OCI-LY3 (cell line): Measurements from ENCODE around the gene SH3BGRL3.

Experiments
- EZH2phosphoT487 ChIP-seq: fragments of 200-600 bp; shearing (Covaris generic); IDR thresholded peaks from 2 replicates; pipeline ENCODE4 v1.6.1; 2018; ENCODE audit warnings: antibody characterized with exemption, mixed run types, low read depth
- TF ChIP-seq, protein P1 (sequence below): fragments of 200-600, 300-600 bp; sonication (generic); IDR thresholded peaks from 2 replicates; pipeline ENCODE4 v1.5.1; 2014; ENCODE audit warnings: antibody characterized with exemption, low read length, low read depth

- TF ChIP-seq, protein P1, sequence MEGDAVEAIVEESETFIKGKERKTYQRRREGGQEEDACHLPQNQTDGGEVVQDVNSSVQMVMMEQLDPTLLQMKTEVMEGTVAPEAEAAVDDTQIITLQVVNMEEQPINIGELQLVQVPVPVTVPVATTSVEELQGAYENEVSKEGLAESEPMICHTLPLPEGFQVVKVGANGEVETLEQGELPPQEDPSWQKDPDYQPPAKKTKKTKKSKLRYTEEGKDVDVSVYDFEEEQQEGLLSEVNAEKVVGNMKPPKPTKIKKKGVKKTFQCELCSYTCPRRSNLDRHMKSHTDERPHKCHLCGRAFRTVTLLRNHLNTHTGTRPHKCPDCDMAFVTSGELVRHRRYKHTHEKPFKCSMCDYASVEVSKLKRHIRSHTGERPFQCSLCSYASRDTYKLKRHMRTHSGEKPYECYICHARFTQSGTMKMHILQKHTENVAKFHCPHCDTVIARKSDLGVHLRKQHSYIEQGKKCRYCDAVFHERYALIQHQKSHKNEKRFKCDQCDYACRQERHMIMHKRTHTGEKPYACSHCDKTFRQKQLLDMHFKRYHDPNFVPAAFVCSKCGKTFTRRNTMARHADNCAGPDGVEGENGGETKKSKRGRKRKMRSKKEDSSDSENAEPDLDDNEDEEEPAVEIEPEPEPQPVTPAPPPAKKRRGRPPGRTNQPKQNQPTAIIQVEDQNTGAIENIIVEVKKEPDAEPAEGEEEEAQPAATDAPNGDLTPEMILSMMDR, result no peak
- TF ChIP-seq EZH2phosphoT487, result no peak
Measured at GRCh38 chr1:26277261-26277661, 2.6 kb upstream of the SH3BGRL3 start.
